Body of pancreas (tissue), 4 donors: ENCODE results near the gene RNPS1. TPM values are rescaled to one million over a fixed set of nuclear protein-coding genes. Genes with fewer than 3 reads are reported as not detected.
"Not testable (repeated sequence)": the region's sequence is repeated elsewhere in the genome, so short reads cannot be mapped to it uniquely, and the experiment has no call there.

Experiments
- ATAC-seq: fragments of 150-250 bp; one replicate; pipeline ENCODE4 v1.9.1; 2016
- DNase-seq, 4 donors: peaks; one replicate each; pipeline ENCODE4 v3.0.0-alpha.2; 2019
- H3K27ac ChIP-seq, 4 donors: fragments of 200-600 bp; sonication (generic); 1 replicate in 3 of 4; 2 replicates in 1 of 4; pipeline versions ENCODE4 v1.5.1 to v1.6.1; 2016 to 2019; ENCODE audit warnings: mild to moderate bottlenecking in 1 of 4, mixed read lengths in 1 of 4, moderate library complexity in 1 of 4
- H3K27me3 ChIP-seq, 2 donors: fragments of 200-600 bp; sonication (generic); one replicate each; pipeline ENCODE4 v1.6.0; 2016; ENCODE audit warnings: mild to moderate bottlenecking in 1 of 2
- H3K36me3 ChIP-seq, 2 donors: fragments of 200-600 bp; sonication (generic); replicated peaks in 1 of 2; 2 replicates each; pipeline ENCODE4 v1.5.1; 2016; ENCODE audit warnings: low read depth in 2 of 2; ENCODE audit not compliant: insufficient read depth in 1 of 2
- H3K4me1 ChIP-seq: fragments of 200-600 bp; sonication (generic); one replicate; pipeline ENCODE4 v1.6.0; 2016
- H3K4me3 ChIP-seq, 2 donors: fragments of 200-600 bp; sonication (generic); 1 replicate in 1 of 2; 2 replicates in 1 of 2; pipeline ENCODE4 v1.5.1; 2016 to 2019
- H3K9me3 ChIP-seq, 3 donors: fragments of 200-600 bp; sonication (generic); 1 replicate in 2 of 3; 2 replicates in 1 of 3; pipeline ENCODE4 v1.5.1; 2016
- POLR2A ChIP-seq, 3 donors: fragments of 450-650 bp; IDR thresholded peaks; one replicate each; pipeline ENCODE4 v1.6.1; 2016; ENCODE audit warnings: antibody characterized with exemption in 3 of 3, mild to moderate bottlenecking in 2 of 3
- WGBS, 2 donors: methylation state at CpG; one replicate each; pipeline ENCODE4 v1.1.5; 2017; 5-methylcytosine and 5-hydroxymethylcytosine counted together
- intact Hi-C: fragments of 100-400 bp; cut with DNase I; formaldehyde crosslinking; loops from one replicate; pipeline ENCODE4 v1.15.1; 2023
- total RNA-seq, 2 donors: library from RNA; depleted of rRNA; stranded (reverse); fragments of >200 nt; gene quantifications; one replicate each; pipeline ENCODE4 v1.1.0, GENCODE V29; 2016
- TF ChIP-seq, protein P1 (sequence below), 7 experiments: fragments of 450-650 bp in 4 of 7; fragments of 200-600 bp in 3 of 7; sonication (generic) in 3 of 7; IDR thresholded peaks; one replicate each; pipeline ENCODE4 v1.5.1; 2016 to 2019; ENCODE audit warnings: antibody characterized with exemption in 7 of 7

The RNPS1 gene
- total RNA-seq, 2 donors from 2014 or later = 48.5 to 61.6 TPM

GRCh38 chr16:2270070-2270462 is 2.1 kb upstream of the RNPS1 start:
- 86 to 87% methylated on average over 5 to 9 of the region's 9 CpGs for WGBS, 2 donors
- Histone ChIP-seq H3K4me1 (peaks cover 31% of the 10 kb centered on the region), H3K27ac (no peak overlapping the region), H3K9me3 (no peaks in the 10 kb centered on the region), H3K4me3 (no peak overlapping the region), H3K27me3 (no peaks in the 10 kb centered on the region), H3K36me3 (no peaks in the 10 kb centered on the region)
- ATAC-seq = no peak
- no peak for DNase-seq
- TF ChIP-seq, protein P1, sequence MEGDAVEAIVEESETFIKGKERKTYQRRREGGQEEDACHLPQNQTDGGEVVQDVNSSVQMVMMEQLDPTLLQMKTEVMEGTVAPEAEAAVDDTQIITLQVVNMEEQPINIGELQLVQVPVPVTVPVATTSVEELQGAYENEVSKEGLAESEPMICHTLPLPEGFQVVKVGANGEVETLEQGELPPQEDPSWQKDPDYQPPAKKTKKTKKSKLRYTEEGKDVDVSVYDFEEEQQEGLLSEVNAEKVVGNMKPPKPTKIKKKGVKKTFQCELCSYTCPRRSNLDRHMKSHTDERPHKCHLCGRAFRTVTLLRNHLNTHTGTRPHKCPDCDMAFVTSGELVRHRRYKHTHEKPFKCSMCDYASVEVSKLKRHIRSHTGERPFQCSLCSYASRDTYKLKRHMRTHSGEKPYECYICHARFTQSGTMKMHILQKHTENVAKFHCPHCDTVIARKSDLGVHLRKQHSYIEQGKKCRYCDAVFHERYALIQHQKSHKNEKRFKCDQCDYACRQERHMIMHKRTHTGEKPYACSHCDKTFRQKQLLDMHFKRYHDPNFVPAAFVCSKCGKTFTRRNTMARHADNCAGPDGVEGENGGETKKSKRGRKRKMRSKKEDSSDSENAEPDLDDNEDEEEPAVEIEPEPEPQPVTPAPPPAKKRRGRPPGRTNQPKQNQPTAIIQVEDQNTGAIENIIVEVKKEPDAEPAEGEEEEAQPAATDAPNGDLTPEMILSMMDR (IDR thresholded peaks at IDR 0.05) = no peak
- no peak for TF ChIP-seq POLR2A (IDR thresholded peaks at IDR 0.05)
- intact Hi-C loops = loop anchor here (5.0 kb wide), 1 partner anchor 227 kb away; no protein-coding TSS in a partner anchor

- peak; percentile 72 for ATAC-seq
- peak overlapping the region; percentile 69 to 99 for H3K4me3 ChIP-seq
- H3K9me3 ChIP-seq, H3K27me3 ChIP-seq, H3K36me3 ChIP-seq, intact Hi-C loops, DNase-seq: not testable (repeated sequence)
- WGBS, 2 donors = 1% methylated on average over 54 of the region's 54 CpGs; no CpG with 5 or more reads in 1 of the 2 donors
- peak overlapping the region; percentile 91 to 99 (median 98) for H3K27ac ChIP-seq
- H3K4me1 ChIP-seq = peaks cover 31% of the 10 kb centered on the region
These were observed 417 bp downstream of the RNPS1 start for GRCh38 chr16:2267505-2267912.

DNA sequence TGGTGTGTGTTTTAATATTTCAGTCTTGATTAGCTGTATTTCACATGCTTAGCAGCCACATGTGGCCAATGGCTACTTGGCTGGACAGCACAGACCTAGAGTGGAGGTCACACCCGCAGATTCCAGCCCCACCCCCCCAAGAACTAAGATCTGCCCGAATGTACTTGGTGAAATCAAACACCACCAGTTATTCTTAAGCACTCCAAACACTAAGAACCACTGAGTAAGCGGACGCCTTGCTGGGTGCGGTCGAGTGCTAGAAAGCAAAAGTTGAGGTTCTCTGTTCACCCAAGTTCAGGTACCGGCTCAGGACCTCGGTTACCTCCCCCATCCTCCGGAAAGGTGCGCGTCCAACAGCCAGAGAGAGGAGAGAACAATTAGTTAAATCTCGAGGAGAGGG is 1.0 kb downstream of the RNPS1 start:
- H3K27me3 ChIP-seq, ATAC-seq, H3K36me3 ChIP-seq, DNase-seq, intact Hi-C loops, H3K9me3 ChIP-seq: not testable (repeated sequence)
- 2 to 6% methylated on average over 6 to 12 of the region's 12 CpGs for WGBS, 2 donors
- Histone ChIP-seq H3K4me3 (peak overlapping the region; percentile 69 to 99), H3K4me1 (peaks cover 31% of the 10 kb centered on the region), H3K27ac (peak overlapping the region in 3 of 4 donors; percentile 91 to 98 (median 97))

DNA sequence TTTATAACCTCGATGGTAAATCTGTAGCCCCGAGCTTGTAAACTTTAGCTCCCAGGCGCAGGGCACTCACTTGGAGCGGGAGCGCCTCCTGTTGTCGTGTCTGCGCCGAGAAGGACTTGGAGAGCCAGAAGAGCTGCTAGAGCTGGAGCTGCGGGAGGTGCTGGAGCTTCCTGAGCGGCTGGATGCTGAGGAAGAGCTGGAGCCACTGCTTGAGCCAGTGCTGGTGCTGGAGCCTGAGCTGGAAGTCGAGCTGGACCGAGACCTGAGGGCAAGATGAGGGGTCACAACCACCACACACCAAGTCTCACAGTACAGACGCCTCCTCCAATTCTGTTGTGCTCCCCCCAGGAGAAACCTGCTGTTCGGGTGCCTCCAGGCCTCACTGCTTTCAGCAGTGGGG is 4.9 kb downstream of the RNPS1 start:
- H3K36me3 ChIP-seq = peaks cover 0 to 21% of the 10 kb centered on the region in 2 donors
- H3K4me3 ChIP-seq, H3K27me3 ChIP-seq, DNase-seq, ATAC-seq, H3K9me3 ChIP-seq, H3K27ac ChIP-seq, intact Hi-C loops: not testable (repeated sequence)
- H3K4me1 ChIP-seq = peaks cover 15% of the 10 kb centered on the region
- WGBS, 2 donors = 82% methylated on average over 8 to 14 of the region's 14 CpGs

- 95 to 97% methylated on average over 8 of the region's 8 CpGs for WGBS, 2 donors
- no peaks in the 10 kb centered on the region for H3K27me3 ChIP-seq
- DNase-seq (no peak), ATAC-seq (no peak)
- H3K9me3 ChIP-seq = no peaks in the 10 kb centered on the region
- peaks cover 0 to 38% of the 10 kb centered on the region in 2 donors for H3K36me3 ChIP-seq
- H3K27ac ChIP-seq = no peak overlapping the region
- no peak for TF ChIP-seq POLR2A (IDR thresholded peaks at IDR 0.05)
- TF ChIP-seq, protein P1 (IDR thresholded peaks at IDR 0.05) = no peak
- no peak overlapping the region for H3K4me3 ChIP-seq
- intact Hi-C loops = no loop called here
- H3K4me1 ChIP-seq = no peaks in the 10 kb centered on the region
These were observed 7.7 kb downstream of the RNPS1 start for GRCh38 chr16:2260250-2260649.

DNA sequence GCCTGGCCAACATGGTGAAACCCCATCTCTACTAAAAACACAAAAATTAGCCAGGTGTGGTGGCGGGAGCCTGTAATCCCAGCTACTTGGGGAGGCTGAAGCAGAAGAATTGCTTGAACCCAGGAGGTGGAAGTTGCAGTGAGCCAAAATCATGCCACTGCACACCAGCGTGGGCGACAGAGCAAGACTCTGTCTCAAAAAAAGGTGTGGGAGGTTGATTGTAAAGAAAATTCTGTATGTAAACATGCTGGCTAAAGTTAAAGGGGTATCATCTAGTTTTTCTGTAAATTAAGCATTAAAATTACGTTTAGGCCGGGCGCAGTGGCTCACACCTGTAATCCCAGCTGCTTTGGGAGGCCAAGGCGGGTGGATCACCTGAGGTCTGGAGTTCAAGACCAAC is 9.4 kb downstream of the RNPS1 start:
- ATAC-seq, H3K27ac ChIP-seq, DNase-seq, H3K4me1 ChIP-seq, H3K4me3 ChIP-seq, H3K27me3 ChIP-seq, H3K9me3 ChIP-seq, intact Hi-C loops: not testable (repeated sequence)
- WGBS, 2 donors = 96 to 97% methylated on average over 7 of the region's 7 CpGs
- H3K36me3 ChIP-seq = peaks cover 4 to 46% of the 10 kb centered on the region in 2 donors

- Histone ChIP-seq H3K4me3 (no peak overlapping the region), H3K9me3 (no peaks in the 10 kb centered on the region), H3K27me3 (no peaks in the 10 kb centered on the region), H3K27ac (no peak overlapping the region), H3K4me1 (peaks cover 2% of the 10 kb centered on the region), H3K36me3 (peaks cover 8 to 48% of the 10 kb centered on the region in 2 donors)
- 90 to 95% methylated on average over 6 of the region's 6 CpGs for WGBS, 2 donors
- ATAC-seq (no peak), DNase-seq (no peak)
- intact Hi-C loops = no loop called here
- TF ChIP-seq, protein P1 (IDR thresholded peaks at IDR 0.05) = no peak
- TF ChIP-seq POLR2A (IDR thresholded peaks at IDR 0.05) = no peak
These were observed 10.2 kb downstream of the RNPS1 start for GRCh38 chr16:2257726-2258125.
